ENCODE data around the gene CRTC2. TPM values are rescaled to one million over a fixed set of nuclear protein-coding genes. Genes with fewer than 3 reads are reported as not detected.
A peak's percentile ranks its signal among the peaks of the same experiment; 100 is the strongest.

The CRTC2 gene
- total and polyA plus RNA-seq, 9 of the 15 experiments (the other 6 are each of a cell fraction or from before 2014, with no cell fraction given), result 2.7 to 26.4 (median 10.2) TPM

DNA sequence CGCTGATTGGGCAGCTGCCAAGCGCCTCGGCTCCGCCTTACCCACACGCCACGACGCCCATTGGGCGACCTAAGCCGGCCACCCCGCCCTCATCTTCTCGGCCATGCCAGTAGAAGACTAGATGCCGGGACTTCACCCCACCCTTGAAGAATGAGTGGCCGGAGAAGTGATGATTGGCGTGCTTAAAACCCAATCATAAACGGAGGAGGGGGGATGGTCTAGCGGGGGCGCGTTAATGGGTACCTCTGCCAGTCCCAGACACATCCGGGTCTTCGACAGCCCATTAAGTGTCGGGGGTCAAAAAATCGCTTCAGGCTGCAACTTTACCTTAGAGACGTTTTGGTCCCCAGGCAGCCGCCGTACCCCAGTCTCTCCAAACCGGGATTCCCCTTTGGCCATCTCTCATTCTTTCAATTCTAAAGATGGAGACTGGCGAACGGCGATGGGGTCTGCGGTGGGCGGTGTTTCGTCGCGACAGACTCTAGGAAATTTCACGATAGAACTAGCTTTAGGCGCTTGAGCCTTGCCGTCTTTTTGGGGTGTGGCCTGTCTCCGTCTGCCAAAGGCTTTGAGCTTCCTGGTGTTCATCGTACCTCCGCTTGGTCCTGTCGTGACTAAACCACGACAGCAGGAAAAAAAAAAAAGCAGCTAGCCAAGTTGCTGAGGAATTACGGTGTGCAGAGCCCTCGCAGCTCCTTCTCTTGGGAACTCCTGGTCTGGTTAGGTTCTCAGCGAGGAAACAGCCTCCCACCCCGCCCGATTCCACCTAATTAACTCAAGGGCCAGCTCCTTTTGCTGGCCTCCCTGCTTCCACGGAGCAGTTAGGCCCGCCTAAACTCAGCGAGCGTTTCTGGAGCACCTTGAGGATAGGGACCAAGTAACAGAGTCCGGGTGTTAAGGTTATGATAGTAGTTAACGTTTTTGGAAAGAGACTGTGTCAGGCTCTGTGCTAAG, 35.2 kb downstream of the CRTC2 start, which contains the start of gene GATAD2B (continued):
- TF ChIP-seq, protein P1, sequence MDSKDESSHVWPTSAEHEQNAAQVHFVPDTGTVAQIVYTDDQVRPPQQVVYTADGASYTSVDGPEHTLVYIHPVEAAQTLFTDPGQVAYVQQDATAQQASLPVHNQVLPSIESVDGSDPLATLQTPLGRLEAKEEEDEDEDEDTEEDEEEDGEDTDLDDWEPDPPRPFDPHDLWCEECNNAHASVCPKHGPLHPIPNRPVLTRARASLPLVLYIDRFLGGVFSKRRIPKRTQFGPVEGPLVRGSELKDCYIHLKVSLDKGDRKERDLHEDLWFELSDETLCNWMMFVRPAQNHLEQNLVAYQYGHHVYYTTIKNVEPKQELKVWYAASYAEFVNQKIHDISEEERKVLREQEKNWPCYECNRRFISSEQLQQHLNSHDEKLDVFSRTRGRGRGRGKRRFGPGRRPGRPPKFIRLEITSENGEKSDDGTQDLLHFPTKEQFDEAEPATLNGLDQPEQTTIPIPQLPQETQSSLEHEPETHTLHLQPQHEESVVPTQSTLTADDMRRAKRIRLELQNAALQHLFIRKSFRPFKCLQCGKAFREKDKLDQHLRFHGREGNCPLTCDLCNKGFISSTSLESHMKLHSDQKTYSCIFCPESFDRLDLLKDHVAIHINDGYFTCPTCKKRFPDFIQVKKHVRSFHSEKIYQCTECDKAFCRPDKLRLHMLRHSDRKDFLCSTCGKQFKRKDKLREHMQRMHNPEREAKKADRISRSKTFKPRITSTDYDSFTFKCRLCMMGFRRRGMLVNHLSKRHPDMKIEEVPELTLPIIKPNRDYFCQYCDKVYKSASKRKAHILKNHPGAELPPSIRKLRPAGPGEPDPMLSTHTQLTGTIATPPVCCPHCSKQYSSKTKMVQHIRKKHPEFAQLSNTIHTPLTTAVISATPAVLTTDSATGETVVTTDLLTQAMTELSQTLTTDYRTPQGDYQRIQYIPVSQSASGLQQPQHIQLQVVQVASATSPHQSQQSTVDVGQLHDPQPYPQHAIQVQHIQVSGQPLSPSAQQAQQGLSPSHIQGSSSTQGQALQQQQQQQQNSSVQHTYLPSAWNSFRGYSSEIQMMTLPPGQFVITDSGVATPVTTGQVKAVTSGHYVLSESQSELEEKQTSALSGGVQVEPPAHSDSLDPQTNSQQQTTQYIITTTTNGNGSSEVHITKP (IDR thresholded peaks at IDR 0.05; ENCODE audit: partially characterized antibody), result peak; percentile 76
- TF ChIP-seq, protein P2, sequence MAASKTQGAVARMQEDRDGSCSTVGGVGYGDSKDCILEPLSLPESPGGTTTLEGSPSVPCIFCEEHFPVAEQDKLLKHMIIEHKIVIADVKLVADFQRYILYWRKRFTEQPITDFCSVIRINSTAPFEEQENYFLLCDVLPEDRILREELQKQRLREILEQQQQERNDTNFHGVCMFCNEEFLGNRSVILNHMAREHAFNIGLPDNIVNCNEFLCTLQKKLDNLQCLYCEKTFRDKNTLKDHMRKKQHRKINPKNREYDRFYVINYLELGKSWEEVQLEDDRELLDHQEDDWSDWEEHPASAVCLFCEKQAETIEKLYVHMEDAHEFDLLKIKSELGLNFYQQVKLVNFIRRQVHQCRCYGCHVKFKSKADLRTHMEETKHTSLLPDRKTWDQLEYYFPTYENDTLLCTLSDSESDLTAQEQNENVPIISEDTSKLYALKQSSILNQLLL (CRISPR knock-in tag; IDR thresholded peaks at IDR 0.05; ENCODE audit: borderline replicate concordance), result no peak
- no peak for TF ChIP-seq SLC30A9 (CRISPR knock-in tag; IDR thresholded peaks at IDR 0.05)
- TF ChIP-seq, protein P3, sequence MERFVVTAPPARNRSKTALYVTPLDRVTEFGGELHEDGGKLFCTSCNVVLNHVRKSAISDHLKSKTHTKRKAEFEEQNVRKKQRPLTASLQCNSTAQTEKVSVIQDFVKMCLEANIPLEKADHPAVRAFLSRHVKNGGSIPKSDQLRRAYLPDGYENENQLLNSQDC (CRISPR knock-in tag; IDR thresholded peaks at IDR 0.05), result no peak
- no peak for TF ChIP-seq PURB (CRISPR knock-in tag; IDR thresholded peaks at IDR 0.05; ENCODE audit: low read depth)
- no peak for TF ChIP-seq ELF2 (CRISPR knock-in tag; IDR thresholded peaks at IDR 0.05)
- TF ChIP-seq KAT2B (IDR thresholded peaks at IDR 0.05; ENCODE audit: low read depth, low read length), result no peak
- TF ChIP-seq, protein P4, sequence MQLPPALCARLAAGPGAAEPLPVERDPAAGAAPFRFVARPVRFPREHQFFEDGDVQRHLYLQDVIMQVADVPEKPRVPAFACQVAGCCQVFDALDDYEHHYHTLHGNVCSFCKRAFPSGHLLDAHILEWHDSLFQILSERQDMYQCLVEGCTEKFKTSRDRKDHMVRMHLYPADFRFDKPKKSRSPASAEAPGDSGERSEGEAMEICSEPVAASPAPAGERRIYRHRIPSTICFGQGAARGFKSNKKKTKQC (CRISPR knock-in tag; IDR thresholded peaks at IDR 0.05), result peak; percentile 39; the same call in 1 of the 2 replicates
- TF ChIP-seq ZNF436 (CRISPR knock-in tag; IDR thresholded peaks at IDR 0.05), result no peak
- TF ChIP-seq MAFG (tag; conservative IDR thresholded peaks at IDR 0.05), result no peak
- TF ChIP-seq SIN3A (IDR thresholded peaks at IDR 0.05; ENCODE audit: borderline replicate concordance in 2 of 2, control insufficient read depth in 1 of 2, low read depth in 2 of 2, low read length in 2 of 2), result no peak
- TF ChIP-seq RBFOX2 (IDR thresholded peaks at IDR 0.05; ENCODE audit: low read depth, low read length), result no peak; the same call in 1 of the 2 replicates
- TF ChIP-seq ZKSCAN8 (CRISPR knock-in tag; IDR thresholded peaks at IDR 0.05), result no peak
- no peak for TF ChIP-seq SPI1 (IDR thresholded peaks at IDR 0.05; ENCODE audit: borderline replicate concordance, low read depth, low read length)
- no peak for TF ChIP-seq ZC3H8 (IDR thresholded peaks at IDR 0.05)
- TF ChIP-seq, protein P5, sequence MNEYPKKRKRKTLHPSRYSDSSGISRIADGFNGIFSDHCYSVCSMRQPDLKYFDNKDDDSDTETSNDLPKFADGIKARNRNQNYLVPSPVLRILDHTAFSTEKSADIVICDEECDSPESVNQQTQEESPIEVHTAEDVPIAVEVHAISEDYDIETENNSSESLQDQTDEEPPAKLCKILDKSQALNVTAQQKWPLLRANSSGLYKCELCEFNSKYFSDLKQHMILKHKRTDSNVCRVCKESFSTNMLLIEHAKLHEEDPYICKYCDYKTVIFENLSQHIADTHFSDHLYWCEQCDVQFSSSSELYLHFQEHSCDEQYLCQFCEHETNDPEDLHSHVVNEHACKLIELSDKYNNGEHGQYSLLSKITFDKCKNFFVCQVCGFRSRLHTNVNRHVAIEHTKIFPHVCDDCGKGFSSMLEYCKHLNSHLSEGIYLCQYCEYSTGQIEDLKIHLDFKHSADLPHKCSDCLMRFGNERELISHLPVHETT (CRISPR knock-in tag; conservative IDR thresholded peaks at IDR 0.05 in 1 of 2, IDR thresholded peaks at IDR 0.05 in 1 of 2), result no peak; a peak in 1 of 4 replicates
- TF ChIP-seq BMI1 (IDR thresholded peaks at IDR 0.05; ENCODE audit: low read length), result no peak
- 0 out of 4 replicates have a peak, but pooled peaks of 1 of the 2 experiments have one; percentile 2 for TF ChIP-seq RCOR1 (IDR thresholded peaks at IDR 0.05; ENCODE audit: borderline replicate concordance in 1 of 2, low read depth in 2 of 2, low read length in 2 of 2)
- no peak for TF ChIP-seq HNRNPH1 (optimal IDR thresholded peaks at IDR 0.05; ENCODE audit: low read depth, low read length)

All from K562 (cell line).